ENCODE measurements around the gene GRK6.
"Not testable (repeated sequence)": the region's sequence is repeated elsewhere in the genome, so short reads cannot be mapped to it uniquely, and the experiment has no call there.

GRK6 gene

DNA sequence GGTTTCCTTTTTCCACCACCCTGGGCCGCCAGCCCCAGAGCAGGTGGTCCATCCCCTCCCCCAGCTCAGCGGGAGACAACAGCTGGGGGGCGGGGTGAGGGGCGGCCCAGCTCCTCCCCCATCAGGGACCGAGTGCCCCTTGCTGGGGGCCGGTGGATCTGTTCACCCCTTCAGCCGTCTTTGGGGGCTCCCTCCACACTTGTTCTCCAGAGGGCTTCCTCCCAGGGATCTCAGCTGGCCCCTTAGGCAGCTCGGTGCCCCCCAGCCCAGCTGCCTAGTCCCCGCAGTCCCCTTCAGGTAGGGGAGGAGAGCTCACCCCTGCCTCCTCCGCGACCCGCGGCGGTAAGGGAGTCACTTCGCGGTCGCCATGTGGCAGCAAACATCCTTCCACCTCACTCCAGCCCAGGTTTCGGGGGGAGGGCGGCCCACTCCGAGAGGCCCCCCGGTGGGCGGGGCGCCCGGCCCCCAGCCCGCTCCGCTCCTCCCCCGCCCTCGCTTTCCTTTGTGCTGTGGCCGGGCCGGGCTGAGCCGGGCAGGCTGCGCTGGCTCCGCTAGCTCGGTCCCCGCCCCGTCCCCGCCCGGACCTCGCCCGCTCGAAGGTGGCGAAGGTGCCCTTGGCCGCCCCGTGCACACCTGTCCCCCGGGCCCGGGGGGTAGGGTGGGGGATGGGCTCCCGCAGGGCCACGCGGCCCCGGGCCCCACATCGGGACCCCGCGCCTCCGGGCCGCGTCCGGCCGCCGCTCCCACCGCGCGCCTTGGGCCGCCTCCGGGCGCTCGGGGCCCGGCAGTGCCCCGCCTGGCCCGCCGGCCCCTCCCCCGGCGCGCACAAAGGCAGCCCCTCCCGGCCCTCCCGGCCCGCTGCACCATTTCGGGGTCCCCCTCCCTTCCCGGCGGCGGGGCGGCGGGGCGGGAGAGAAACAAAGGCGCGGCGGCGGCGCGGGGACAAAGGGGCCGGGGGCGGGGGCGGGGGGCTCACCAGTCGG lies 46.3 kb downstream of the GRK6 start:
- peak; percentile 83 to 87 for DNase-seq

DNA sequence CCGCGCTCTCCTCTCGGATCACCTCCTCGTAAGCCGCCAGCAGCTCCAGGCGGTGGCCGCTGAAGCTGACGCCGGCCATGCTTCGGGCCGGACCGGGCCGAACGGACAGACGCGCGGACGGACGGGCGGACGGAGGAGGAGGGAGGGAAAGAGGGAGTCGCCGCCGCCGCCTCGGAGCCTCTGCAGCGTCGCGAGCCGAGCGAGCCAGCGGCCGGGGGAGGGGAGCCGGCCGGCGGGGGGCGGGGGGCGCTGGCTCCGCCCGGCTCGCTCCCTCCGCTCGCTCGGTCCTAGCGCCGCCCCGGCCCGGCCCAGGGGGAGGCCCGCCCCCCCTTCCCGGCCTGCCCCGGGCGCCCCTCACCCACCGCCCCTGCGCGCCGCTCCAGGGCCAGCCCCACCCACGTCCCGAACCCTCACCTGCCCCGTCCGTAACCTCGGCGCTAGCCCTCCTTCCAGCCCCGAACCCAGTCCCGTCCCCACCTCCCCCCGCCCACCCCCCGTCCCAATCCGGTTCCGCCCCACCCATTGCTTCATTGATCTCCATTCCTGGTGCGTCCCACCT lies 47.0 kb downstream of the GRK6 start, which contains the start of gene DBN1:
DBN1 (minus strand) TSS at position 192 of the 559 bp plus-strand sequence; CDS start at position 79, 113 bp downstream.
- DNase-seq, result peak in 1 of 2 experiments; percentile 55

GRCh38 chr5:177474002-177474476 lies 47.6 kb downstream of the GRK6 start:
- DNase-seq, result no peak

- no peak for DNase-seq
Measured at GRCh38 chr5:177474846-177475562, 48.5 kb downstream of the GRK6 start.

- DNase-seq, result peak in 1 of 2 experiments; percentile 39
Measured at GRCh38 chr5:177475563-177476427, 49.3 kb downstream of the GRK6 start.

- DNase-seq, result no peak
Measured at GRCh38 chr5:177476531-177477233, 50.2 kb downstream of the GRK6 start.

DNA sequence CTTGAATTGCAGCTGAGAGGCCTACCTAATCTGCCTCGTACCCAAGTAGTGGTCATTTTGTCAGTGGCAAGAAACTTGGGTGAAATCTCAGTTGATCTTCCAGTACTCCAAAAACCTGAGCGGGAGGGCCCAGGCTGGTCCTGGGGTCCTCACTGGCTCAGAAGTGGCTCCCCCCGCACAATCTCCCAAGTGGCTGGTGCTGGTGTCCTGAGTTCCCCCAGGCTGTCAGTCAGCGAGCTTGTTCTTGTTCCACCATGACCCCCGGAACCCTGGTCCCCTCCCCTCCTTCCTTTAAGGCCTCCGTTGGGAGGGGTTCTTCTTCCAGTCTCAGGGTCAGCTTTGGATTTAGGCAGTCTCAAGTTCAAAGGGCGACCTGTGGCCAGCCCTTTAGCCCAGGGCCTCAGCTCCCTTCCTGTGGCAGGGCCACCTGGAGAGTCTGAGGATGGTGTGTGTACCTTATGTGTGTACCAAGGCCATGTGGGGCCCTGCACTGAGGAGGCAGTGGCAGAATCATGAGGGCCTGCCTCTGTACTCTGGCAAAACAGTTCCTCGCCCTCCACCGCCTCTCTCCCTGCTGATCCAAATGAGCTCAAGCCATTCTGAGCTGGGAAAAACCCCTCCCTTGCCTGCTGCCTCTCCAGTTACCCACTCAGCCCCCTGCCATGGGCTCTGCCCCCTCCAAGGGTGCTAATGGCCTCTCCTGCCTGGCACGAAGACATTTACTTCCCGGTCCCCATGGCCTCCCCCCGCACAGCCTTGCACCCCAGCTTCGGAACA lies 51.4 kb downstream of the GRK6 start:
- DNase-seq, result no peak

DNA sequence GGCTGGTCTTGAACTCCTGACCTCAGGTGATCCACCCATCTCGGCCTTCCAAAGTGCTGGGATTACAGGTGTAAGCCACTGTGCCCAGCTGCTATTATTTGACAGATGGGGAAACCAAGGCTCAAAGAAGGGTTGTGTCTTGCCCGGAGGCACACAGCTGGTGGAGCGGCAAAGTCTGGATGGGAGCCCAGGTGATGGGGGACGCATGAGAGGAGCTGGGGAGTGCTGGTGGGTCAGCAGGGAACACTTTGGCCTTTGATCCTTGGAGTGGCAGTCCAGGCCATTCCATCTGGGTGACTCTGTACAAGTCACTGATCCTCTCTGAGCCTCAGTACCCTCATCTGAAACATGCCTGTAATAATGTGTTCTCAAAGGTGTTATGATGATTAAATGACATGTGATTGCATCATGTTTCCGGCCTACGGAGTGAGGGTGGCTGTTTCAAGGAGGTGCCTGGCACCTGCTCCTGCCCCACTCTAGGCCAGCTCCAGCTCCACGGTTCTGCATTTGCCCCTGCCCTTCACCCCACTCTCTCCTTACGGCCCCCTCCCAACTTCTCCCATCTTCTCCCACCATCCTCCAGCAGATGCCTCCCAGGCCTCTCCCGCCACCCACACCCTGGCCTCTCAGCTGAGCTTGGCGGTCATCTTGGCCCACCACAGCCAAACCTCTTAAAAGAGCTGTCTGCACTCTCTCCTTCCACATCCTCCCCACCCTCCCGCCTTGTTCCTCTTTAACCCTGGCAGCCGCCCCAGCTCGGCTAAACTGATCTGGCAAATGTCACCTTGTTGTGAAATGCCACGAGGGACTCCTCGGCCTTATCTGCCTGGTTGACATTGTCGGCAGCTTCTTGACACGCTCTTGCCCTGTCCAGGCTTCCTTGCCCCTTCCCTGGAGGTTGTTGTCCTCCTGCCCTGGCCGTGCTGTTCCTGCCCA lies 52.5 kb downstream of the GRK6 start:
- peak; percentile 66 to 67 for DNase-seq

DNA sequence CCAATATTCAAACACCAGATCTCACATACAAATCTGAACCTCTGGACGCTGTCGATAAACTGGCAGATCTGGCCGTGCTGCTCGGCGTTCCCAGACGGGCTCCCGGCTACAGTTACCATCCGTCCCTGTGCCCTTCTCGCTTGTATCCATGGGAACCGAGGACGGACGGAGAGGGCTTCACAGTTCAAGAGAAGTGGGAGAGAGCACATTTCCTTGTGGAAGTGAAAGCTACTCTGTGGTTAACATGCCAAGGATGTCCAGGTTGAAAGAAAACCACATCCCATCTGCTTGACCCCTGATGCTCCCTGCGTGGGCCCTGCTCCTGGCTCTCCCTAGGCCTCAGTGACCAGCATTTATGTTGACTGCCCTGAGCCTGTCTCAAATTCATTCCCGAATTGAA lies 53.3 kb downstream of the GRK6 start:
- DNase-seq, result no peak

DNA sequence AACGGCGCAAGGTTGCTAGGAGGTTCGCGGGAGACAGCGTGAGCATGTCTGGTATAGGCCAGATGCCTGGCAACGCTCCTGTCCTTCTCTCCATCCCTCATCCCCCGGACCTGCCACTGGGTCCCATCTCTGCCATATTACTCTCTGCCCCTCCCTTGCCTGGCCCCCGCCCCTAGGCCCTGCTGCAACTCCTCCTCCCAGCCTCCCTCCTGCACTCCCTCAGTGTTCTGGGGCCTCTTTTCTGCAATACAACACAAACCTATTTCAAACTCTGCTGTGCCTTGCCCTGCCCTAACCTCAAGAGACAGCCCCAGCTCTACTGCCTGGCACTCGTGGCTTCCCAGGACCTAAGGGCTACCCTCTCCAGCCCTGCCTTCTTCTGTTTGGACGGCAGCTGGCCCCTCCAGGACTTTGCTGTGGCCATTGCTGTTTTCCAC lies 55.9 kb downstream of the GRK6 start:
- no peak for DNase-seq

DNA sequence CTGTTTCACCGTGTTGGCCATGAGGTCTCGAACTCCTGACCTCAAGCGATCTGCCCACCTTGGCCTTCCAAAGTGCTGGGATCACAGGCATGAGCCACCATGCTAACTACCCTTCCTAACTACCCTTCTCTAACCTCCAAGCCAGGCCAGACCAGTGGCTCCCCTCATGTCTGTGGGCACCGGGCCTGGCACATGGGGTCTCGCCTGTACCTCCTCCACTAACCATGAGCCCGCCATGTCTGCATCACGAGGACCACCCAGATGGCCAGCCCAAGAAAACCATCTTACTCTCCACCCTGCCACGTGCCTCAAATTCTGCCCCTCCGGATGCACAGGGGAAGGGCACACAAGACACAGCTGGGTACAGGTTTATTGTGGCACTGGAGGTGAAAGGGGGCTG lies 56.6 kb downstream of the GRK6 start:
- no peak for DNase-seq

GRCh38 chr5:177483994-177484901 lies 57.8 kb downstream of the GRK6 start:
- DNase-seq, result no peak

GRCh38 chr5:177484902-177485549 lies 58.5 kb downstream of the GRK6 start:
- no peak for DNase-seq

DNA sequence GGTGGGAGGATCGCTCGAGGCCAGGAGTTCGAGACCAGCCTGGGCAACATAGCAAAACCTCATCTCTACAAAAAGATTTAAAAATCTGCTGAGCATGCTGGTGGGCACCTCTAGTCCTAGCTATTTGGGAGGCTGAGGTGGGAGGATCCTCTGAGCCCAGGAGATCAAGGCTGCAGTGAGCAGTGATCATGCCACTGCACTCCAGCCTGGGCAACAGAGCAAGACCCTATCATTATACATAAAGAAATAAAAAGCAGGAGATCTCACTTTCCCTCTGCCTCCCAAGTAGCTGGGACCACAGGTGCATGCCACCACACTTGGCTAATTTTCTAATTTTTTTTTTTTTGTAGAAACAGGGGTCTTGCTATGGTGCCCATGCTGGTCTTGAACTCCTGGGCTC lies 59.3 kb downstream of the GRK6 start:
- DNase-seq, result not testable (repeated sequence)

- DNase-seq, result no peak
Measured at GRCh38 chr5:177486256-177486655, 59.8 kb downstream of the GRK6 start.

DNA sequence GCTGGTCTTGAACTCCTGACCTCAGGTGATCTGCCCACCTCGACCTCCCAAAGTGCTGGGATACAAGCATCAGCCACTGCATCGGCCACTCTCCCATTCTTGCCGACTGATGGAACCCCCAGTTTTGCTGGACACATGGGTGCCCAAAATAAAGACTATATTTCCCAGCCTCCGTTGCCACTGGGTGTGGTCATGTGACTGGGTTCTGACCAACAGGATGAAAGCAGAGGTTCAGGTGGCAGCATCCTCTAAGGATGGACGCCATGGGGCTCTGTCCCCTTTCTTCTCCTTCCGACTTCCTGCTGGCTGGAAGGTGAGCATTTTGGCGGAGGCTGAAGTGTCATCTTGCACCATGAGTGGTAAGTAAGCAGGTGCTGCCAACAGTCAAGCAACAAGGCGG lies 60.7 kb downstream of the GRK6 start:
- DNase-seq, result no peak

DNA sequence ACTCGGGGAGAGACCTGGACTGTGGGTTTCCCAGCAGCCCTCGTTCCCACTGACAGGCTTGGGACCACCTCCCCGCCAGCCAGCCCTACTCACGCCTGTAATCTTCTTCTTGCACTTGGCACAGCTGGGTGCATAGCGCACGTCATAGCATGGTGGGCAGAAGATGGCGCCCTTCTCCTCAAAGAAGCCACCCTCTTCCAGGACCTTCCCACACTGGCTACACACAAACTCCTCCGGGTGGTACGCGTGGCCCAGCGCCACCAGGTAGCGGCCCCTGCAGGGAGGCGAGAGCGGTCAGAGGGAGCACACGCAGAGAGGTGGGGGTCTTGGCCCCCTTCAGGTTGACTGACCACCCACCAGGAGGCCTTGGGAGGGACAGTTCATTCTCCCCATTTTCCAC lies 61.5 kb downstream of the GRK6 start:
- DNase-seq, result no peak
